ENCODE data around the gene KLRD1. TPM values are rescaled to one million over a fixed set of nuclear protein-coding genes. Genes with fewer than 3 reads are reported as not detected.

The KLRD1 gene, protein sequence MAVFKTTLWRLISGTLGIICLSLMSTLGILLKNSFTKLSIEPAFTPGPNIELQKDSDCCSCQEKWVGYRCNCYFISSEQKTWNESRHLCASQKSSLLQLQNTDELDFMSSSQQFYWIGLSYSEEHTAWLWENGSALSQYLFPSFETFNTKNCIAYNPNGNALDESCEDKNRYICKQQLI
- 1 to 10 TPM in 1 of 4 donors, under 1 TPM in 3; 0.02 to 1.9 (median 0.18) TPM for total RNA-seq

DNA sequence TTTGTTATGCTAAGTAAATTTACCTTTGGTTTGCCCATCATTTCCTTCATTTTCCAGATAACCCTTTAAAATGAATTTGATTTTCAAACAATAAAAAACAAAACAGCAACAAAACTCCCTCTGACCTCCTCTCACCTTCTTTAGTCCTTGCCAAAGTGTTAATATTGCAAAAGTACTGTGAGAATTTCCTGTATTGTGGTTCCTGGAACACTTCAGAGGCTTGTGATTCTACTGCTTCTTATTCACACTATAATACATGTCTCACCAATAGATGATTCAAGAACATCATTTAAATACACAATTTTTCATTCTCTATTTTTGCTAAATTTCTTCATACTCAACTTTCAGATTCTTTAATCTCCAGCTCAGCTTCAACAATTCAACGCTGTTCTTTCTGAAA is at the start of gene KLRD1:
Gene KLRD1, plus strand, starts transcription at position 241 of the 400 bp plus-strand sequence. CDS start 208 bp downstream, outside the sequence.
- 90 to 95% methylated on average over 1 of the region's 1 CpG for WGBS, 2 donors
- no peak within 1 kb of the TSS for H3K4me3 ChIP-seq (ENCODE audit: low read depth, poor library complexity, severe bottlenecking)
- DNase-seq (ENCODE audit: low spot score in 2 of 2) = no peak
- intact Hi-C loops (cut with DNase I; ENCODE audit: low total_unique reads) = no loop called here
- no peak for TF ChIP-seq POLR2A (IDR thresholded peaks at IDR 0.05)
- TF ChIP-seq, protein P1, sequence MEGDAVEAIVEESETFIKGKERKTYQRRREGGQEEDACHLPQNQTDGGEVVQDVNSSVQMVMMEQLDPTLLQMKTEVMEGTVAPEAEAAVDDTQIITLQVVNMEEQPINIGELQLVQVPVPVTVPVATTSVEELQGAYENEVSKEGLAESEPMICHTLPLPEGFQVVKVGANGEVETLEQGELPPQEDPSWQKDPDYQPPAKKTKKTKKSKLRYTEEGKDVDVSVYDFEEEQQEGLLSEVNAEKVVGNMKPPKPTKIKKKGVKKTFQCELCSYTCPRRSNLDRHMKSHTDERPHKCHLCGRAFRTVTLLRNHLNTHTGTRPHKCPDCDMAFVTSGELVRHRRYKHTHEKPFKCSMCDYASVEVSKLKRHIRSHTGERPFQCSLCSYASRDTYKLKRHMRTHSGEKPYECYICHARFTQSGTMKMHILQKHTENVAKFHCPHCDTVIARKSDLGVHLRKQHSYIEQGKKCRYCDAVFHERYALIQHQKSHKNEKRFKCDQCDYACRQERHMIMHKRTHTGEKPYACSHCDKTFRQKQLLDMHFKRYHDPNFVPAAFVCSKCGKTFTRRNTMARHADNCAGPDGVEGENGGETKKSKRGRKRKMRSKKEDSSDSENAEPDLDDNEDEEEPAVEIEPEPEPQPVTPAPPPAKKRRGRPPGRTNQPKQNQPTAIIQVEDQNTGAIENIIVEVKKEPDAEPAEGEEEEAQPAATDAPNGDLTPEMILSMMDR (IDR thresholded peaks at IDR 0.05) = no peak

DNA sequence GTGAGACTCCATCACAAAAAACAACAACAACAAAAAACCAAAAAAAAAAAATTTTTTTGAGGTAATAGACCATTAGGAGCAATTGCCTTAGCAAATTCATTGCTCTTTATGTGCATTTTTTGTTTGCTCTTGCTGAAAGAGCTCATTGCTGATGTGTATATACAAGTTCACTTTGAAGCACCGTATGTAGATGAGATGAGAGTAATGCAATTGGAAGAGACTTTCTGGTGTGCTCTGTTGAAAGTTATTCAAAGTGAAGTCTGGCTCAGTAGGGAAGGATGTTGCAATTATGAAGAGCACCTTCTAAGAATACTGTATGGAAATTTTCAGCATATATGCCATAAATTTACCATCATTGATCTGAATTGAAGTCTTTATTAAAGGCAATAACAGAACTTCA is 46.7 kb upstream of the KLRD1 start:
- WGBS, 2 donors = 0 to 95% methylated on average over 1 of the region's 1 CpG
- intact Hi-C loops (cut with DNase I; ENCODE audit: low total_unique reads) = no loop called here
- no peak overlapping the region for H3K4me3 ChIP-seq (ENCODE audit: low read depth, poor library complexity, severe bottlenecking)
- DNase-seq (ENCODE audit: low spot score in 2 of 2) = no peak
- TF ChIP-seq, protein P1 (IDR thresholded peaks at IDR 0.05) = no peak
- no peak for TF ChIP-seq POLR2A (IDR thresholded peaks at IDR 0.05)

DNA sequence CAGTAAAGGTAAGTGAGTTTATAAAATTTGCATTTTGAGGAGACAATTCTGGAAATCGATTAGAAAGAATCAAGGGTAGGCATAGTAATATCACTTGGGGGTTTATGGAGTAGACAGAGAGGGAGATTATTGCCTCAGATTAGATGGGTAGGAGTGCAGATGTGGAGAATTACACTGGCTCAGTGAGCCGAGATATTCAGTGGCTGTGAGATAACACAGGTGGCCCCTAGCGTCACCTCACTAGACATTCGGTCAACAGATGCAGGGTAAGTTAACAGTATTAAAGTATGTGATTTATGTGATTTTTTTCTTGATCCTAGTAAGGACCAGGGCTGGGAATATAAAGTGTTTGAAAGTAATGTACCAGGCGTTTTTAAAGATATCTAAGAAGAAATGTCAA is 39.6 kb upstream of the KLRD1 start:
- no peak for TF ChIP-seq POLR2A (IDR thresholded peaks at IDR 0.05)
- TF ChIP-seq, protein P1 (IDR thresholded peaks at IDR 0.05) = no peak
- intact Hi-C loops (cut with DNase I; ENCODE audit: low total_unique reads) = no loop called here
- DNase-seq (ENCODE audit: low spot score in 2 of 2) = no peak
- no peak overlapping the region for H3K4me3 ChIP-seq (ENCODE audit: low read depth, poor library complexity, severe bottlenecking)
- 56 to 62% methylated on average over 5 of the region's 5 CpGs for WGBS, 2 donors

DNA sequence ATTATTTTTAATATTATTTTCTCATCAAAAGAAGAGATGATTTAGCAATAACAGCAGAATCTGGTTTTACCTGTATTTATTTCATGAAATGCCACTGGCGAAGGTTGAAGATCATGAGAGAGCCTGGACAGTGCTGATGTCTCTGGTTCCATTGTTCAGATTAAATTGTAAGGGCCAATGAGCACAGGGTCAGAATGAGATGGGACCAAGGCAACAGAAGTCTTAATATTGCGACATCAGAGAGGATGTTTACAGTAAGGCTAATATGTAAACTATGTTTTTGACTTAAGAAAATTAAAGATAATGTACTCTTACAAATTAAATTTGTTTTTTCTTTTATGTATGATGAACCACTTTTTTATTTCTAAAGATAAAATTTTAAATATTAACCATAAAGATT is 35.2 kb upstream of the KLRD1 start:
- H3K4me3 ChIP-seq (ENCODE audit: low read depth, poor library complexity, severe bottlenecking) = no peak overlapping the region
- DNase-seq (ENCODE audit: low spot score in 2 of 2) = no peak
- TF ChIP-seq, protein P1 (IDR thresholded peaks at IDR 0.05) = no peak
- TF ChIP-seq POLR2A (IDR thresholded peaks at IDR 0.05) = no peak
- intact Hi-C loops (cut with DNase I; ENCODE audit: low total_unique reads) = no loop called here
- WGBS, 2 donors = 91 to 93% methylated on average over 2 of the region's 2 CpGs

DNA sequence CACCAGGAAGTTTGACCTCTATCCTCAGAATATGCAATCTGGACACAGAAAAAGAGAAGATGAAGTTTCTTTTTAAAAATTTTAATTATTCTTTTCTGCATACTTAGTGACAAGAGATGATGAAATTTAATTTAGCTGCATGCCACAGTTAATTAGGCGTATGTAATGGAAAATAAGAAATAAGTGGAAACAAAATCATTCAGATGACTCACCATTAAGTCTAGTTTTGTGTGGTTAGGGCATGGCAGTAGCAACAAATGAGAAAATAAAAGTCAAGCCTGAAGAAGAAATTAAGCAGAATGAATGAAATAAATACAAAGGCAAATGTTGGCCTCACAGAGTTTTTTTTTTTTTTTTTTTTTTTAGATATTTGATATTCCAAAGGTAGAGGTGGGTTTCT is 30.9 kb upstream of the KLRD1 start:
- intact Hi-C loops (cut with DNase I; ENCODE audit: low total_unique reads) = no loop called here
- no peak for DNase-seq (ENCODE audit: low spot score in 2 of 2)
- no peak overlapping the region for H3K4me3 ChIP-seq (ENCODE audit: low read depth, poor library complexity, severe bottlenecking)
- WGBS, 2 donors = 55 to 66% methylated on average over 1 of the region's 1 CpG
- TF ChIP-seq, protein P1 (IDR thresholded peaks at IDR 0.05) = no peak
- TF ChIP-seq POLR2A (IDR thresholded peaks at IDR 0.05) = no peak

DNA sequence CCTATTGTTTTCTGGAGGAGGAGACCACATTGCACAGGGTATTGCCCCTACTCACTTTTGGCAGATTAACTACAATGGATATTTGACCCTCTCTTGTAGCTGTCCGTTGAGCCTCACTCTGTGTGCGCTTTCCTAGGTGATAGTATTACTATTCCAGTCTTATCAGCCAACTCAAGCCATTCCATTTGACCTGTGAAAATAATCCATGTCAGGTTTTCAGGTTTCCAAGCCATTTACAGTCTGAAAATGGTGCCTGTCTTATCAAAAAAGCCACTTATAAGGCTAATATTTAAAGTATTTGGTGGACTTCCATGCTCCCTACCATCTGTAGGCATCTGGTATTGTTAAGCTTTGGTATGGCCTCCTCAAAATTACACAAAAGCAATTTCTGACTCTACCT is 29.6 kb upstream of the KLRD1 start:
- no peak overlapping the region for H3K4me3 ChIP-seq (ENCODE audit: low read depth, poor library complexity, severe bottlenecking)
- no peak for TF ChIP-seq POLR2A (IDR thresholded peaks at IDR 0.05)
- intact Hi-C loops (cut with DNase I; ENCODE audit: low total_unique reads) = no loop called here
- no peak for DNase-seq (ENCODE audit: low spot score in 2 of 2)
- WGBS, 2 donors = 93 to 95% methylated on average over 2 of the region's 2 CpGs

All from lower leg skin (tissue), 4 donors.